BJ (cell line): ENCODE measurements around the gene SDK1. TPM values are rescaled to one million over a fixed set of nuclear protein-coding genes. Genes with fewer than 3 reads are reported as not detected.

Experiments
- CTCF ChIA-PET: fragments of 350-600 bp; formaldehyde crosslinking; extraction: SDS; loops from one replicate; lab custom pipeline; 2021; ENCODE audit warnings: antibody characterized with exemption, inconsistent platforms; lab: Yijun Ruan, JAX
- POLR2A ChIA-PET: fragments of 300-600 bp; sonication (Branson Sonifier 250); formaldehyde crosslinking; extraction: SDS; loops from one replicate; lab custom pipeline; 2021; ENCODE audit warnings: antibody characterized with exemption; lab: Charles Lee
- DNase-seq: peaks from one replicate; pipeline ENCODE4 v3.0.0-alpha.2; 2011; ENCODE audit warnings: low read depth
- H3K27me3 ChIP-seq: 2 replicates; pipeline ENCODE4 v1.6.0; 2011; ENCODE audit warnings: low read length; ENCODE audit not compliant: control insufficient read depth, insufficient read depth
- H3K36me3 ChIP-seq: 2 replicates; pipeline ENCODE4 v1.5.1; 2011; ENCODE audit warnings: low read length; ENCODE audit not compliant: control insufficient read depth, insufficient read depth
- H3K4me3 ChIP-seq: 2 replicates; pipeline ENCODE4 v1.5.1; 2011; ENCODE audit warnings: low read depth, mild to moderate bottlenecking, control low read depth, low read length
- polyA plus RNA-seq: library from polyadenylated mRNA; depleted of rRNA; stranded (reverse); fragments of >200 nt; gene quantifications from 2 replicates; pipeline ENCODE4 v1.2.3, GENCODE V29; 2011
- TF ChIP-seq, protein P1 (sequence below): IDR thresholded peaks from 2 replicates; pipeline ENCODE4 v1.5.1; 2011; ENCODE audit warnings: low read depth, mild to moderate bottlenecking, control low read depth, inconsistent platforms, low read length, moderate library complexity; ENCODE audit not compliant: insufficient read depth

Gene SDK1
- polyA plus RNA-seq, 1 experiment = 0.01 TPM

DNA sequence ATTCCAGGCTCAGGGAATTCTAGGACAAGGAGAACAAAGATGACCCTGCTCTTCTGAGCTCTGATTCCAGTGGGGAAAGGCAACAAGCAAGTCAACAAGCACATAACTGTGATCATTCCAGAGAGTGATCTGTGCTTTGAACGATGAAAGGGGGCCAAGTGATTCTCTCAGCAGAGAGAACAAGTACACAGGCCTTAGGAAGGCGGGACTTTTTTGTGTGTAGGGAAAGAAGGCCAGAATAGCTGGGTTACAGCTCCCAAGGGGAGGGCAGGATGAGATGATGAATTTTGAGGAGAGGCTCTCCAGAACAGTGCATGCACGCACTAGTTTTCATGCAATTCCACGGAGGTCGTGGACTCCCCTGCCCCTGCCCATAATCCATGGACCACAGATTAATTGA, 565.2 kb downstream of the SDK1 start:
- no peak for DNase-seq
- H3K4me3 ChIP-seq = no peak overlapping the region
- TF ChIP-seq, protein P1, sequence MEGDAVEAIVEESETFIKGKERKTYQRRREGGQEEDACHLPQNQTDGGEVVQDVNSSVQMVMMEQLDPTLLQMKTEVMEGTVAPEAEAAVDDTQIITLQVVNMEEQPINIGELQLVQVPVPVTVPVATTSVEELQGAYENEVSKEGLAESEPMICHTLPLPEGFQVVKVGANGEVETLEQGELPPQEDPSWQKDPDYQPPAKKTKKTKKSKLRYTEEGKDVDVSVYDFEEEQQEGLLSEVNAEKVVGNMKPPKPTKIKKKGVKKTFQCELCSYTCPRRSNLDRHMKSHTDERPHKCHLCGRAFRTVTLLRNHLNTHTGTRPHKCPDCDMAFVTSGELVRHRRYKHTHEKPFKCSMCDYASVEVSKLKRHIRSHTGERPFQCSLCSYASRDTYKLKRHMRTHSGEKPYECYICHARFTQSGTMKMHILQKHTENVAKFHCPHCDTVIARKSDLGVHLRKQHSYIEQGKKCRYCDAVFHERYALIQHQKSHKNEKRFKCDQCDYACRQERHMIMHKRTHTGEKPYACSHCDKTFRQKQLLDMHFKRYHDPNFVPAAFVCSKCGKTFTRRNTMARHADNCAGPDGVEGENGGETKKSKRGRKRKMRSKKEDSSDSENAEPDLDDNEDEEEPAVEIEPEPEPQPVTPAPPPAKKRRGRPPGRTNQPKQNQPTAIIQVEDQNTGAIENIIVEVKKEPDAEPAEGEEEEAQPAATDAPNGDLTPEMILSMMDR = no peak
- H3K27me3 ChIP-seq = no peaks in the 10 kb centered on the region
- no peaks in the 10 kb centered on the region for H3K36me3 ChIP-seq
- ChIA-PET CTCF (no interaction called here), POLR2A (no interaction called here)

DNA sequence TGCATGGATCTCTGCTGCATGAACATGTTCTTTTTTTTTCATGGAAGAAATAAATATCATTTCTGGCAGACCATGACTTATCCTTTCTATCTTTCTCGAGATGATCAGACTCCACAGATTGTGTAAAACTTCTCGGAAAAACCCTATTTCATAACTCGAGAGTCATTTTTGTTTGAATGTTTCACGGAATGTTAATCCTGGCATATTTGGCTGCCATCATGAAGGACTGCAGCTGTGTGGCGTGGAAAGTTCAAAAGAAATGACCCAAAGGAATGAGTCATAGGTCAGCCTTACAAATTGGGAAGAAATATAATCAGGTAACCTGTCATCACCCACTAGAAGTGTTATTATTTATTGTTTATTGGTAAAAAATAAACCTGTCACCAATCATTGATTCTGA, 566.8 kb downstream of the SDK1 start:
- no peaks in the 10 kb centered on the region for H3K27me3 ChIP-seq
- TF ChIP-seq, protein P1 = no peak
- no peak for DNase-seq
- POLR2A ChIA-PET = no interaction called here
- H3K4me3 ChIP-seq = no peak overlapping the region
- H3K36me3 ChIP-seq = no peaks in the 10 kb centered on the region
- CTCF ChIA-PET = no interaction called here

DNA sequence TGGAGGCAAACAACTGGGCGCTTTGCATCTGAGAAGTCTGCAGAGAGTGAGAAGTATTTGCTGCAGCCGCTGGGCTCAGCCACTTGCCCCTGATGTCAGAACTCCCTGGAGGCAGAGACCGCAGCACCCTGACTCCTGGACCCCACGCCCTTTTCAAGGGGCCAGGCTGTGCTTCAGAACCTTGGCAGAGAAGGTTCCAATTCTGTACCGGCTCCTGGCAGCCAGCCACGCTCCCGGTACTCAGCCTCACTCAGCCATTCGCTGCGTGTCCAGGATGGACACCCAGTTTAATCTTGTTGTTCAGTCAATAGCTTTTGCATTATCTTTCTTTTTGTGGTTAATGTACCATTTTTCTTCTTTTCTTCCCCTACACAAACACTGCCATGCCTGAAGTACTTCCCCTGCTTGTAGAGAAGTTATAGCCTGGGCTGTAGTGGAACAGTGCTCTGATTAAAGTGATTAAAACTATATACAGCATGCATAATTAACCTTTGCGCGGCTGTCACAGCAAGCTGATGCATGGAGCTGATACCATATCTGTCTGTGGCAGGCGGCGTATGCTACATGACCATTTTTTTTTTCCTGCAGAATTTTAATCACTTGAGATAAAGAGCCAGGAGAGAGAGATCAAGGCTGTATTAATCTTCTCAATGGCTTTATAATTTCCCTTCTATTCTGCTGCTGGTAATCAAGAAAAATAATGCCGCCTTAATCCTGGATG, 578.5 kb downstream of the SDK1 start:
- DNase-seq = no peak
- Histone ChIP-seq H3K4me3 (no peak overlapping the region), H3K27me3 (no peaks in the 10 kb centered on the region), H3K36me3 (no peaks in the 10 kb centered on the region)
- TF ChIP-seq, protein P1 = no peak
- ChIA-PET CTCF (interaction anchor here (0.6 kb wide), 1 partner anchor 170 kb away, joined by 3 read pairs; no protein-coding TSS in a partner anchor), POLR2A (no interaction called here)

DNA sequence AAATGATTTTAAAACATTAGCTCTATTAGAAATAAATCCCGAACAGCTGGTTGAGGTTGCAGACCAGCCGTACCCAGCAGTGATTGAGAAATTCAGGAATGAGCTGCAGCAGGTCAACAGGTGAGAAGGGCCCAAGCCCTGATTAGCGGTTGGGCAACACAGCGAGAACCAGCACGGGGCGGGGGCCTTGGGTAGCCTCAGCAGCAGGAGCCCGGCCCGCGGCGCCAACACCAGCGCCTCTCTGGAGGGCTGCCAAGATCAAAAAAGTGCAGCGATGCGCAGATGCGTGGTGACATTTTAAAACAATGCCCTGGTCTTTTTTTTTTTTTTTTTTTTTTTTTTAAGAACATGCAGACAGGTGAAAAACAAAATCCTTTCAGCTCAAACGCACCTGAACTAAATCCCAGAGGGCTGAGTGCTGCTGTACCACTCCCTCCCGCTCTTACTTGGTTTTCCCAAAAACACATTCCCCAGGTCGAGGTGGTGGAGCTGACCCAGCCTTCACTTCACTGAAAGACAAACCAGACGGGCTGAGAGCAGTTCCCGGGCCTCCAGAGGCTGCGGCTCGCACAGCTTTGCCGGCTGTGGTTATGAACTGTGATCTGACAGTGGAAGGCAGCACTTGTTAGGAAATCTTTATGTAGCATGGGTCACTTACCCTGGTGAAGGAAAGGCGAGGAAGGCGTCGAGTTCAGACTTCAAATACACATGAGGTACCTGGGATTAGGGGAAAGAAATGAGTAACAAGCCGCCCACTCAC, 579.4 kb downstream of the SDK1 start:
- no peak for DNase-seq
- TF ChIP-seq, protein P1 = no peak
- POLR2A ChIA-PET = no interaction called here
- Histone ChIP-seq H3K27me3 (no peaks in the 10 kb centered on the region), H3K36me3 (no peaks in the 10 kb centered on the region), H3K4me3 (no peak overlapping the region)
- CTCF ChIA-PET = no interaction called here

DNA sequence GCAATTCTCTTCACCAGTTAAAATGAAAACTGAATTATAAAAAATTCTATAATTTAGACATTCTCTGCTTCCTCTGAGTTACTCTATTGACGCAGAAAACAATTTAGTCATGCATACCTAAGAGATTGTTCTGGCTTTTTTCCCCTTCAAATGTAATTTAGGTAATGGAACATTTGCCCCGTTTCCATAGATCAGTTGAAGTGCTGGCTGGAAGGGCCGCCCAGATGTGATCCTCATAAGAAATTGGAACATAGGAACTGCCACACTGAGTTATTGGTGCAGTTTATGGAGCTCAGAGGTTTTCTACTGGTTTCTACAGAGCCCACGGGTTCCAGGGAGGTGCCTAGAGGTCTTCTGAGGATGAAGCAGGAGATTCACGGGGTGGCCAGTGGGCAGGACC, 581.7 kb downstream of the SDK1 start:
- POLR2A ChIA-PET = no interaction called here
- CTCF ChIA-PET = no interaction called here
- H3K4me3 ChIP-seq = no peak overlapping the region
- no peak for DNase-seq
- TF ChIP-seq, protein P1 = no peak
- no peaks in the 10 kb centered on the region for H3K27me3 ChIP-seq
- H3K36me3 ChIP-seq = no peaks in the 10 kb centered on the region
